A549 (cell line): Measurements from ENCODE around the gene OR10G4. TPM values are rescaled to one million over a fixed set of nuclear protein-coding genes. Genes with fewer than 3 reads are reported as not detected.

Experiments
- ATAC-seq, 2 experiments: fragments of 200-7000 bp in 1 of 2; fragments of >200 bp in 1 of 2; cut with Nextera tagmentation in 1 of 2; cut with Tn5 transposase in 1 of 2; 3 replicates each; pipeline versions ENCODE4 v1.8.0 to v1.9.1; 2018 to 2020; ENCODE audit warnings: mild to moderate bottlenecking in 1 of 2, moderate library complexity in 1 of 2
- CTCF ChIA-PET: fragments of 300-600 bp; sonication (Branson Sonifier 250); formaldehyde crosslinking; extraction: SDS; loops from one replicate; lab custom pipeline; 2021; ENCODE audit warnings: antibody characterized with exemption, inconsistent platforms; lab: Yijun Ruan, JAX
- POLR2A ChIA-PET: fragments of 350-600 bp; formaldehyde crosslinking; extraction: SDS; loops from one replicate; lab custom pipeline; 2021; ENCODE audit warnings: antibody characterized with exemption, inconsistent platforms; lab: Yijun Ruan, JAX
- DNase-seq, 2 experiments: peaks; one replicate each; pipeline versions ENCODE4 v3.0.0 to v3.0.0-alpha.2; 2011 to 2016; ENCODE audit warnings: low read depth in 1 of 2, low spot score in 1 of 2
- FAIRE-seq: peaks from 2 replicates; lab custom pipeline; 2011; peaks lifted over from hg19 to GRCh38; lab: Jason Lieb, UNC
- H3K27ac ChIP-seq, 2 experiments: fragments of >200 bp; sonication (Bioruptor Twin); formaldehyde crosslinking; 3 replicates each; pipeline ENCODE4 v1.5.1; 2016 to 2017
- H3K4me1 ChIP-seq: fragments of >200 bp; sonication (Bioruptor Twin); formaldehyde crosslinking; 3 replicates; pipeline ENCODE4 v1.6.1; 2016
- H3K4me2 ChIP-seq: fragments of >200 bp; sonication (Bioruptor Twin); formaldehyde crosslinking; 3 replicates; pipeline ENCODE4 v1.6.1; 2016
- H3K4me3 ChIP-seq: fragments of >200 bp; sonication (Bioruptor Twin); formaldehyde crosslinking; 3 replicates; pipeline ENCODE4 v1.5.1; 2016
- H3K9me3 ChIP-seq: fragments of >200 bp; sonication (Bioruptor Twin); formaldehyde crosslinking; 3 replicates; pipeline ENCODE4 v1.6.1; 2016
- BCL3 ChIP-seq: fragments of >200 bp; sonication (Bioruptor Twin); formaldehyde crosslinking; IDR thresholded peaks from 3 replicates; pipeline ENCODE4 v1.6.1; 2016
- BHLHE40 ChIP-seq: IDR thresholded peaks from 2 replicates; pipeline ENCODE4 v1.6.1; 2012; ENCODE audit warnings: low read depth, low read length, inconsistent platforms
- CEBPB ChIP-seq, 2 experiments: fragments of >200 bp in 1 of 2; sonication (Bioruptor Twin) in 1 of 2; formaldehyde crosslinking in 1 of 2; IDR thresholded peaks; 2 replicates each; pipeline ENCODE4 v1.6.1; 2012 to 2016
- EHMT2 ChIP-seq: fragments of 200-600 bp; sonication (generic); IDR thresholded peaks from 2 replicates; pipeline ENCODE4 v1.6.1; 2016; ENCODE audit warnings: antibody characterized with exemption, low read depth, mild to moderate bottlenecking, moderate library complexity
- ELK1 ChIP-seq: fragments of 150-350 bp; IDR thresholded peaks from 2 replicates; pipeline ENCODE4 v1.6.1; 2014; ENCODE audit warnings: low read depth, mild to moderate bottlenecking, low read length
- EP300 ChIP-seq, 2 experiments: fragments of >200 bp; sonication (Bioruptor Twin); formaldehyde crosslinking; IDR thresholded peaks; 2 replicates in 1 of 2; 3 replicates in 1 of 2; pipeline ENCODE4 v1.6.1; 2016 to 2017
- ESRRA ChIP-seq: fragments of 150-350 bp; IDR thresholded peaks from 2 replicates; pipeline ENCODE4 v1.6.1; 2014; ENCODE audit warnings: mild to moderate bottlenecking, low read length, borderline replicate concordance
- FOSL2 ChIP-seq, 2 experiments: fragments of 450-650 bp in 1 of 2; fragments of >200 bp in 1 of 2; sonication (Bioruptor Twin) in 1 of 2; formaldehyde crosslinking; IDR thresholded peaks; 2 replicates each; pipeline versions ENCODE4 v1.5.0 to v1.6.1; 2016 to 2020; ENCODE audit warnings: mild to moderate bottlenecking in 1 of 2, moderate library complexity in 1 of 2
- GATA3 ChIP-seq: IDR thresholded peaks from 2 replicates; pipeline ENCODE4 v1.6.1; 2012; ENCODE audit warnings: borderline replicate concordance
- HDAC2 ChIP-seq: fragments of 200-600 bp; sonication (generic); IDR thresholded peaks from 2 replicates; pipeline ENCODE4 v1.6.1; 2016
- HOXA7 ChIP-seq: fragments of 250-450 bp; sonication (Bioruptor Pico); IDR thresholded peaks from 2 replicates; pipeline ENCODE4 v1.5.0; 2020; ENCODE audit warnings: mild to moderate bottlenecking, moderate library complexity
- HOXB13 ChIP-seq: fragments of 250-450 bp; sonication (Bioruptor Pico); IDR thresholded peaks from 2 replicates; pipeline ENCODE4 v1.5.0; 2020; ENCODE audit warnings: low read depth, mild to moderate bottlenecking, moderate library complexity
- HOXB5 ChIP-seq: fragments of 250-450 bp; sonication (Bioruptor Pico); IDR thresholded peaks from 2 replicates; pipeline ENCODE4 v1.5.0; 2020; ENCODE audit warnings: mild to moderate bottlenecking, moderate library complexity
- JUNB ChIP-seq: fragments of >200 bp; sonication (Bioruptor Twin); formaldehyde crosslinking; IDR thresholded peaks from 2 replicates; pipeline ENCODE4 v1.6.1; 2016
- KDM1A ChIP-seq: fragments of 200-600 bp; sonication (generic); IDR thresholded peaks from 2 replicates; pipeline ENCODE4 v1.6.1; 2016; ENCODE audit warnings: low read depth, mild to moderate bottlenecking
- MAFK ChIP-seq: fragments of 450-650 bp; IDR thresholded peaks from 2 replicates; pipeline ENCODE4 v1.6.1; 2014; ENCODE audit not compliant: partially characterized antibody
- MYC ChIP-seq: IDR thresholded peaks from 2 replicates; pipeline ENCODE4 v1.6.1; 2012; ENCODE audit warnings: mild to moderate bottlenecking, inconsistent platforms, low read length, improper control_type of control experiment, borderline replicate concordance
- NPAS2 ChIP-seq: fragments of 250-450 bp; sonication (Bioruptor Pico); IDR thresholded peaks from 2 replicates; pipeline ENCODE4 v1.8.0; 2022; ENCODE audit warnings: mild to moderate bottlenecking, moderate library complexity, borderline replicate concordance
- NR3C1 ChIP-seq: fragments of >200 bp; sonication (Bioruptor Twin); formaldehyde crosslinking; IDR thresholded peaks from 3 replicates; pipeline ENCODE4 v1.6.1; 2017
- PHF8 ChIP-seq: fragments of 200-600 bp; sonication (generic); IDR thresholded peaks from 2 replicates; pipeline ENCODE4 v1.6.1; 2016; ENCODE audit warnings: low read depth, mild to moderate bottlenecking, antibody characterized with exemption, moderate library complexity, borderline replicate concordance
- POLR2A ChIP-seq: IDR thresholded peaks from 2 replicates; pipeline ENCODE4 v1.6.1; 2012; ENCODE audit warnings: mild to moderate bottlenecking, low read length
- POLR2AphosphoS2 ChIP-seq: conservative IDR thresholded peaks from 2 replicates; pipeline ENCODE4 v1.6.1; 2012; ENCODE audit warnings: low read length, improper control_type of control experiment, inconsistent platforms
- RNF2 ChIP-seq: fragments of 200-600 bp; sonication (generic); IDR thresholded peaks from 2 replicates; pipeline ENCODE4 v1.6.1; 2016; ENCODE audit warnings: low read depth, mild to moderate bottlenecking, antibody characterized with exemption, moderate library complexity, borderline replicate concordance
- SMC3 ChIP-seq: fragments of >200 bp; sonication (Bioruptor Twin); formaldehyde crosslinking; IDR thresholded peaks from 3 replicates; pipeline ENCODE4 v1.6.1; 2018; ENCODE audit warnings: inconsistent platforms
- USF2 ChIP-seq: fragments of 450-650 bp; IDR thresholded peaks from 2 replicates; pipeline ENCODE4 v1.6.1; 2014; ENCODE audit warnings: antibody characterized with exemption
- ZFP36 ChIP-seq: fragments of 450-650 bp; IDR thresholded peaks from 2 replicates; pipeline ENCODE4 v1.6.1; 2014; ENCODE audit warnings: borderline replicate concordance; ENCODE audit not compliant: partially characterized antibody
- ZNF302 ChIP-seq: fragments of 250-450 bp; sonication (Bioruptor Pico); IDR thresholded peaks from 2 replicates; pipeline ENCODE4 v1.9.0; 2021; ENCODE audit warnings: inconsistent platforms, mild to moderate bottlenecking, moderate library complexity
- WGBS: methylation state at CpG from one replicate; pipeline ENCODE4 v1.1.6; 2017; ENCODE audit errors: missing lambda C conversion rate; 5-methylcytosine and 5-hydroxymethylcytosine counted together
- polyA plus RNA-seq, 4 experiments: library from polyadenylated mRNA; depleted of rRNA in 3 of 4; stranded (reverse); fragments of >200 nt; fragmentation: RNase III in 1 of 4; extraction: RNeasy Plus Mini Kit Qiagen cat#74134 plus additional on column Dnase treatment in 1 of 4; gene quantifications; 2 replicates in 3 of 4; 3 replicates in 1 of 4; pipeline ENCODE4 v1.2.3, GENCODE V29; 2011 to 2017
- TF ChIP-seq, protein P1 (sequence below): fragments of 250-450 bp; sonication (Bioruptor Pico); IDR thresholded peaks from 2 replicates; pipeline ENCODE4 v1.5.0; 2021; ENCODE audit warnings: mild to moderate bottlenecking, moderate library complexity, borderline replicate concordance
- TF ChIP-seq, protein P2 (sequence below): fragments of >200 bp; sonication (Bioruptor Twin); formaldehyde crosslinking; IDR thresholded peaks from 3 replicates; pipeline ENCODE4 v1.5.1; 2016
- TF ChIP-seq, protein P3 (sequence below): fragments of 250-450 bp; sonication (Bioruptor Pico); IDR thresholded peaks from 2 replicates; pipeline ENCODE4 v1.5.0; 2020; ENCODE audit warnings: low read depth, mild to moderate bottlenecking, moderate library complexity

OR10G4 gene
- polyA plus RNA-seq, 2 of the 4 experiments (the other 2 are of a cell fraction): not detected

DNA sequence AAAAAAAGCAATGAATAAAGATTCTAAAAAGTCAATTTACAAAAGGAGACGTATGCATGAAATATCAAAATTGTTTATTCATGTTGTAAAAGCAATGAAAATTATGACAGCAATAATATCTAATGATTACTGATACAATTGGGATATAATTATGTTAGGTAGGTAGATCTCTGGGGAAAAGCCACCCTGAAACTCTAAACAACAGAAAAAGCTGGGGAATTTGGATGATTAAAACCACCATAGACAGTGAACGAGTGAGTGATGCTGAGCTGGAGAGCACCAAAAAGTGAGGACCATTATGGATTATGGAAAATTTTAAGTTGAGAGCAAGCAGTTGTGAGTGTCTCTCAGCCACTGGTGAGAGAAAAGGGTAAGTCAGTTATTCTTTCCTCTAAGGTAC is 13.7 kb downstream of the OR10G4 start, which contains the start of gene OR10G8:
Gene OR10G8, plus strand, starts transcription at position 301 of the 400 bp plus-strand sequence. CDS start 2,825 bp downstream, outside the sequence.
- ATAC-seq (no peak), FAIRE-seq (no peak), DNase-seq (no peak)
- Histone ChIP-seq H3K27ac (no peak within 1 kb of the TSS), H3K9me3 (no peaks in the 10 kb centered on the region), H3K4me1 (no peaks in the 10 kb centered on the region), H3K4me2 (no peak within 1 kb of the TSS), H3K4me3 (no peak within 1 kb of the TSS)
- 0% methylated on average over 2 of the region's 2 CpGs for WGBS
- TF ChIP-seq BCL3 (no peak), EHMT2 (no peak), POLR2A (no peak), POLR2AphosphoS2 (no peak), MAFK (no peak), EP300 (IDR thresholded peaks at IDR 0.05) (no peak), HOXB13 (CRISPR knock-in tag) (no peak), JUNB (no peak), BHLHE40 (no peak), CEBPB (IDR thresholded peaks at IDR 0.05) (no peak), ESRRA (no peak), ZNF302 (no peak), HDAC2 (no peak), KDM1A (no peak)
- TF ChIP-seq, protein P1, sequence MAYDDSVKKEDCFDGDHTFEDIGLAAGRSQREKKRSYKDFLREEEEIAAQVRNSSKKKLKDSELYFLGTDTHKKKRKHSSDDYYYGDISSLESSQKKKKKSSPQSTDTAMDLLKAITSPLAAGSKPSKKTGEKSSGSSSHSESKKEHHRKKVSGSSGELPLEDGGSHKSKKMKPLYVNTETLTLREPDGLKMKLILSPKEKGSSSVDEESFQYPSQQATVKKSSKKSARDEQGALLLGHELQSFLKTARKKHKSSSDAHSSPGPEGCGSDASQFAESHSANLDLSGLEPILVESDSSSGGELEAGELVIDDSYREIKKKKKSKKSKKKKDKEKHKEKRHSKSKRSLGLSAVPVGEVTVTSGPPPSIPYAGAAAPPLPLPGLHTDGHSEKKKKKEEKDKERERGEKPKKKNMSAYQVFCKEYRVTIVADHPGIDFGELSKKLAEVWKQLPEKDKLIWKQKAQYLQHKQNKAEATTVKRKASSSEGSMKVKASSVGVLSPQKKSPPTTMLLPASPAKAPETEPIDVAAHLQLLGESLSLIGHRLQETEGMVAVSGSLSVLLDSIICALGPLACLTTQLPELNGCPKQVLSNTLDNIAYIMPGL (CRISPR knock-in tag): no peak
- TF ChIP-seq, protein P2, sequence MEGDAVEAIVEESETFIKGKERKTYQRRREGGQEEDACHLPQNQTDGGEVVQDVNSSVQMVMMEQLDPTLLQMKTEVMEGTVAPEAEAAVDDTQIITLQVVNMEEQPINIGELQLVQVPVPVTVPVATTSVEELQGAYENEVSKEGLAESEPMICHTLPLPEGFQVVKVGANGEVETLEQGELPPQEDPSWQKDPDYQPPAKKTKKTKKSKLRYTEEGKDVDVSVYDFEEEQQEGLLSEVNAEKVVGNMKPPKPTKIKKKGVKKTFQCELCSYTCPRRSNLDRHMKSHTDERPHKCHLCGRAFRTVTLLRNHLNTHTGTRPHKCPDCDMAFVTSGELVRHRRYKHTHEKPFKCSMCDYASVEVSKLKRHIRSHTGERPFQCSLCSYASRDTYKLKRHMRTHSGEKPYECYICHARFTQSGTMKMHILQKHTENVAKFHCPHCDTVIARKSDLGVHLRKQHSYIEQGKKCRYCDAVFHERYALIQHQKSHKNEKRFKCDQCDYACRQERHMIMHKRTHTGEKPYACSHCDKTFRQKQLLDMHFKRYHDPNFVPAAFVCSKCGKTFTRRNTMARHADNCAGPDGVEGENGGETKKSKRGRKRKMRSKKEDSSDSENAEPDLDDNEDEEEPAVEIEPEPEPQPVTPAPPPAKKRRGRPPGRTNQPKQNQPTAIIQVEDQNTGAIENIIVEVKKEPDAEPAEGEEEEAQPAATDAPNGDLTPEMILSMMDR: no peak
- TF ChIP-seq, protein P3, sequence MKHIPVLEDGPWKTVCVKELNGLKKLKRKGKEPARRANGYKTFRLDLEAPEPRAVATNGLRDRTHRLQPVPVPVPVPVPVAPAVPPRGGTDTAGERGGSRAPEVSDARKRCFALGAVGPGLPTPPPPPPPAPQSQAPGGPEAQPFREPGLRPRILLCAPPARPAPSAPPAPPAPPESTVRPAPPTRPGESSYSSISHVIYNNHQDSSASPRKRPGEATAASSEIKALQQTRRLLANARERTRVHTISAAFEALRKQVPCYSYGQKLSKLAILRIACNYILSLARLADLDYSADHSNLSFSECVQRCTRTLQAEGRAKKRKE (CRISPR knock-in tag): no peak
- ChIA-PET CTCF (no interaction called here), POLR2A (no interaction called here)

- WGBS: 79% methylated on average over 1 of the region's 1 CpG
- no peak overlapping the region for H3K4me2 ChIP-seq
- ATAC-seq: no peak
- TF ChIP-seq ELK1 (no peak), HOXA7 (CRISPR knock-in tag) (no peak), HOXB5 (CRISPR knock-in tag) (no peak), GATA3 (no peak), EP300 (IDR thresholded peaks at IDR 0.05) (no peak), MYC (no peak), SMC3 (no peak), FOSL2 (IDR thresholded peaks at IDR 0.05) (no peak), FOSL2 (CRISPR knock-in tag; IDR thresholded peaks at IDR 0.05) (no peak), NR3C1 (no peak), BHLHE40 (no peak), RNF2 (no peak), PHF8 (no peak), HOXB13 (CRISPR knock-in tag) (no peak), USF2 (no peak), JUNB (no peak), NPAS2 (no peak), ZFP36 (no peak)
- TF ChIP-seq, all 56 proteins: peak for 0
- FAIRE-seq: no peak
- H3K4me3 ChIP-seq: no peak overlapping the region
- CTCF ChIA-PET: interaction anchor here (0.6 kb wide), 1 partner anchor 98 kb away, joined by 4 read pairs; no protein-coding TSS in a partner anchor
- POLR2A ChIA-PET: no interaction called here
- no peak overlapping the region for H3K27ac ChIP-seq
- DNase-seq: no peak
- H3K4me1 ChIP-seq: no peaks in the 10 kb centered on the region
- H3K9me3 ChIP-seq: no peaks in the 10 kb centered on the region
These were observed 23.9 kb downstream of the OR10G4 start for GRCh38 chr11:124036666-124037065.
